Middle frontal gyrus (tissue), 1 donor: ENCODE measurements around the gene LRRC8A.
A peak's percentile ranks its signal among the peaks of the same experiment; 100 is the strongest.
"Not testable (repeated sequence)": the region's sequence is repeated elsewhere in the genome, so short reads cannot be mapped to it uniquely, and the experiment has no call there.

Experiments used
- DNase-seq: peaks from one replicate; pipeline ENCODE4 v3.0.0-alpha.2; 2015; ENCODE audit warnings: low spot score; ENCODE audit errors: extremely low spot score

LRRC8A gene

GRCh38 chr9:128863647-128864046 is 18.3 kb upstream of the LRRC8A start:
- DNase-seq, result no peak

- DNase-seq, result no peak
Measured at GRCh38 chr9:128870128-128870940, 11.6 kb upstream of the LRRC8A start.

GRCh38 chr9:128870941-128871265 is 11.0 kb upstream of the LRRC8A start:
- DNase-seq, result not testable (repeated sequence)

- DNase-seq, result no peak
Measured at GRCh38 chr9:128877852-128878251, 4.1 kb upstream of the LRRC8A start.

GRCh38 chr9:128882677-128883603 is 1.0 kb downstream of the LRRC8A start:
- DNase-seq, result no peak

- no peak for DNase-seq
Measured at GRCh38 chr9:128884164-128884563, 2.2 kb downstream of the LRRC8A start.

GRCh38 chr9:128885376-128885775 is 3.4 kb downstream of the LRRC8A start:
- DNase-seq, result no peak

GRCh38 chr9:128885798-128886197 is 3.9 kb downstream of the LRRC8A start:
- no peak for DNase-seq

- DNase-seq, result no peak
Measured at GRCh38 chr9:128886211-128886891, 4.4 kb downstream of the LRRC8A start.

GRCh38 chr9:128887049-128887448 is 5.1 kb downstream of the LRRC8A start:
- DNase-seq, result no peak

- no peak for DNase-seq
Measured at GRCh38 chr9:128887914-128888350, 6.0 kb downstream of the LRRC8A start.

- no peak for DNase-seq
Measured at GRCh38 chr9:128891321-128892220, 9.6 kb downstream of the LRRC8A start.

- peak; percentile 63 for DNase-seq
Measured at GRCh38 chr9:128892221-128892921, 10.4 kb downstream of the LRRC8A start.

- DNase-seq, result no peak
Measured at GRCh38 chr9:128893354-128893753, 11.4 kb downstream of the LRRC8A start.

- no peak for DNase-seq
Measured at GRCh38 chr9:128894764-128895163, 12.8 kb downstream of the LRRC8A start.

- DNase-seq, result no peak
Measured at GRCh38 chr9:128895556-128895955, 13.6 kb downstream of the LRRC8A start.

- DNase-seq, result no peak
Measured at GRCh38 chr9:128898382-128898781, 16.4 kb downstream of the LRRC8A start.

- no peak for DNase-seq
Measured at GRCh38 chr9:128898845-128899565, 17.1 kb downstream of the LRRC8A start.

GRCh38 chr9:128899566-128900322 is 17.8 kb downstream of the LRRC8A start:
- no peak for DNase-seq
